Measurements from ENCODE around the gene DDHD1. TPM values are rescaled to one million over a fixed set of nuclear protein-coding genes. Genes with fewer than 3 reads are reported as not detected.

DDHD1 gene
- total and polyA plus RNA-seq, 7 donors = 2.8 to 7.6 (median 4.6) TPM

- no peak for ATAC-seq
- no peaks in the 10 kb centered on the region for H3K4me1 ChIP-seq
- intact Hi-C loops (cut with DNase I) = no loop called here
- 77 to 90% (median 88%) methylated on average over 2 of the region's 2 CpGs for WGBS, 3 donors
- H3K36me3 ChIP-seq (ENCODE audit: insufficient read depth in 1 of 2, low read depth in 1 of 2) = peaks cover 0 to 29% of the 10 kb centered on the region in 2 donors
- H3K9me3 ChIP-seq = no peaks in the 10 kb centered on the region
- no peaks in the 10 kb centered on the region for H3K27me3 ChIP-seq (ENCODE audit: insufficient read depth in 3 of 3, low read length in 2 of 3)
- H3K27ac ChIP-seq = no peak overlapping the region
- TF ChIP-seq, protein P1, sequence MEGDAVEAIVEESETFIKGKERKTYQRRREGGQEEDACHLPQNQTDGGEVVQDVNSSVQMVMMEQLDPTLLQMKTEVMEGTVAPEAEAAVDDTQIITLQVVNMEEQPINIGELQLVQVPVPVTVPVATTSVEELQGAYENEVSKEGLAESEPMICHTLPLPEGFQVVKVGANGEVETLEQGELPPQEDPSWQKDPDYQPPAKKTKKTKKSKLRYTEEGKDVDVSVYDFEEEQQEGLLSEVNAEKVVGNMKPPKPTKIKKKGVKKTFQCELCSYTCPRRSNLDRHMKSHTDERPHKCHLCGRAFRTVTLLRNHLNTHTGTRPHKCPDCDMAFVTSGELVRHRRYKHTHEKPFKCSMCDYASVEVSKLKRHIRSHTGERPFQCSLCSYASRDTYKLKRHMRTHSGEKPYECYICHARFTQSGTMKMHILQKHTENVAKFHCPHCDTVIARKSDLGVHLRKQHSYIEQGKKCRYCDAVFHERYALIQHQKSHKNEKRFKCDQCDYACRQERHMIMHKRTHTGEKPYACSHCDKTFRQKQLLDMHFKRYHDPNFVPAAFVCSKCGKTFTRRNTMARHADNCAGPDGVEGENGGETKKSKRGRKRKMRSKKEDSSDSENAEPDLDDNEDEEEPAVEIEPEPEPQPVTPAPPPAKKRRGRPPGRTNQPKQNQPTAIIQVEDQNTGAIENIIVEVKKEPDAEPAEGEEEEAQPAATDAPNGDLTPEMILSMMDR (IDR thresholded peaks at IDR 0.05) = no peak
- no peak for DNase-seq
- H3K4me3 ChIP-seq = no peak overlapping the region
These were observed 112.1 kb downstream of the DDHD1 start for GRCh38 chr14:53041067-53041466.

GRCh38 chr14:53038629-53039028 lies 114.5 kb downstream of the DDHD1 start:
- Histone ChIP-seq H3K36me3 (ENCODE audit: insufficient read depth in 1 of 2, low read depth in 1 of 2) (peaks cover 0 to 24% of the 10 kb centered on the region in 2 donors), H3K4me1 (no peaks in the 10 kb centered on the region), H3K27ac (no peak overlapping the region), H3K4me3 (no peak overlapping the region), H3K9me3 (no peaks in the 10 kb centered on the region), H3K27me3 (ENCODE audit: insufficient read depth in 3 of 3, low read length in 2 of 3) (no peaks in the 10 kb centered on the region)
- TF ChIP-seq, protein P1 (IDR thresholded peaks at IDR 0.05) = no peak
- 97 to 98% (median 98%) methylated on average over 3 of the region's 3 CpGs for WGBS, 3 donors
- intact Hi-C loops (cut with DNase I) = no loop called here
- ATAC-seq (no peak), DNase-seq (no peak)

- Histone ChIP-seq H3K4me1 (peaks cover 5% of the 10 kb centered on the region), H3K27ac (no peak overlapping the region), H3K4me3 (no peak overlapping the region), H3K36me3 (ENCODE audit: insufficient read depth in 1 of 2, low read depth in 1 of 2) (peaks cover 0 to 17% of the 10 kb centered on the region in 2 donors), H3K27me3 (ENCODE audit: insufficient read depth in 3 of 3, low read length in 2 of 3) (no peaks in the 10 kb centered on the region), H3K9me3 (no peaks in the 10 kb centered on the region)
- DNase-seq (no peak), ATAC-seq (no peak)
- WGBS, 3 donors = 77 to 84% (median 80%) methylated on average over 1 of the region's 1 CpG
- TF ChIP-seq, protein P1 (IDR thresholded peaks at IDR 0.05) = no peak
- intact Hi-C loops (cut with DNase I) = no loop called here
These were observed 116.1 kb downstream of the DDHD1 start for GRCh38 chr14:53037016-53037415.

- Histone ChIP-seq H3K36me3 (ENCODE audit: insufficient read depth in 1 of 2, low read depth in 1 of 2) (peaks cover 0 to 16% of the 10 kb centered on the region in 2 donors), H3K4me3 (no peak overlapping the region), H3K27me3 (ENCODE audit: insufficient read depth in 3 of 3, low read length in 2 of 3) (no peaks in the 10 kb centered on the region), H3K4me1 (peaks cover 5% of the 10 kb centered on the region), H3K9me3 (no peaks in the 10 kb centered on the region), H3K27ac (no peak overlapping the region)
- WGBS, 3 donors = 81 to 87% (median 83%) methylated on average over 6 of the region's 6 CpGs
- intact Hi-C loops (cut with DNase I) = no loop called here
- DNase-seq (no peak), ATAC-seq (no peak)
- TF ChIP-seq, protein P1 (IDR thresholded peaks at IDR 0.05) = no peak
These were observed 117.5 kb downstream of the DDHD1 start for GRCh38 chr14:53035336-53036210.
